IMR-90 (cell line): ENCODE data around the gene PC. TPM values are rescaled to one million over a fixed set of nuclear protein-coding genes. Genes with fewer than 3 reads are reported as not detected.
A peak's percentile ranks its signal among the peaks of the same experiment; 100 is the strongest.

Experiments
- ATAC-seq: fragments of 200-7000 bp; cut with Tn5 transposase; 2 replicates; pipeline ENCODE4 v1.9.1; 2020; ENCODE audit warnings: low read depth, mild to moderate bottlenecking, moderate library complexity
- BruUV-seq: library from RNA; stranded (reverse); fragments of 400-500 nt; replicated peaks from 2 replicates; lab custom pipeline; 2021; lab: Mats Ljungman, UMichigan
- CTCF ChIA-PET: fragments of 300-600 bp; formaldehyde crosslinking; extraction: SDS; loops from one replicate; lab custom pipeline; 2021; ENCODE audit warnings: antibody characterized with exemption; lab: Yijun Ruan, JAX
- POLR2A ChIA-PET: fragments of 300-600 bp; sonication (Branson Sonifier 250); formaldehyde crosslinking; loops from one replicate; lab custom pipeline; 2022; ENCODE audit warnings: antibody characterized with exemption; ENCODE audit not compliant: unreplicated experiment; lab: Charles Lee
- DNase-seq: peaks from one replicate; pipeline ENCODE4 v3.0.0; 2013
- H2AFZ ChIP-seq: replicated peaks from 2 replicates; pipeline ENCODE3; 2013; ENCODE audit warnings: low read length, mild to moderate bottlenecking; ENCODE audit not compliant: poor library complexity
- H2AK5ac ChIP-seq: 2 replicates; pipeline ENCODE4 v1.6.1; 2013; ENCODE audit warnings: low read depth, low read length, inconsistent platforms
- H2AK9ac ChIP-seq: replicated peaks from 2 replicates; pipeline ENCODE3; 2013; ENCODE audit warnings: mild to moderate bottlenecking, low read depth, low read length, moderate library complexity; ENCODE audit not compliant: poor library complexity
- H2BK120ac ChIP-seq: 2 replicates; pipeline ENCODE4 v1.6.1; 2013; ENCODE audit warnings: low read depth, low read length, inconsistent platforms
- H2BK15ac ChIP-seq: 3 replicates; pipeline ENCODE4 v1.6.1; 2013; ENCODE audit warnings: low read depth, low read length, inconsistent platforms
- H2BK20ac ChIP-seq: 2 replicates; pipeline ENCODE4 v1.6.1; 2013; ENCODE audit warnings: low read depth, mild to moderate bottlenecking, inconsistent platforms, low read length, moderate library complexity
- H2BK5ac ChIP-seq: 2 replicates; pipeline ENCODE4 v1.6.1; 2013; ENCODE audit warnings: mild to moderate bottlenecking, low read depth, low read length, inconsistent platforms; ENCODE audit not compliant: poor library complexity, severe bottlenecking
- H3K14ac ChIP-seq: replicated peaks from 2 replicates; pipeline ENCODE4 v1.6.1; 2013; ENCODE audit warnings: low read depth, low read length, inconsistent platforms
- H3K18ac ChIP-seq: 2 replicates; pipeline ENCODE4 v1.6.1; 2013; ENCODE audit warnings: low read depth, low read length, control low read depth
- H3K23ac ChIP-seq: 2 replicates; pipeline ENCODE4 v1.6.1; 2013; ENCODE audit warnings: low read depth, low read length, inconsistent platforms
- H3K27ac ChIP-seq: 2 replicates; pipeline ENCODE4 v1.5.1; 2013; ENCODE audit warnings: mild to moderate bottlenecking, control low read depth, low read length; ENCODE audit not compliant: insufficient read depth
- H3K27me3 ChIP-seq: 2 replicates; pipeline ENCODE4 v1.6.1; 2013; ENCODE audit warnings: low read length; ENCODE audit not compliant: control insufficient read depth, insufficient read depth
- H3K36me3 ChIP-seq: 2 replicates; pipeline ENCODE4 v1.6.1; 2013; ENCODE audit warnings: low read length, mixed read lengths; ENCODE audit not compliant: control insufficient read depth, insufficient read depth
- H3K4ac ChIP-seq: 2 replicates; pipeline ENCODE4 v1.6.1; 2013; ENCODE audit warnings: low read depth, low read length, inconsistent platforms
- H3K4me1 ChIP-seq: 2 replicates; pipeline ENCODE4 v1.6.1; 2013; ENCODE audit warnings: low read length, mixed read lengths; ENCODE audit not compliant: control insufficient read depth, insufficient read depth
- H3K4me2 ChIP-seq: 2 replicates; pipeline ENCODE4 v1.6.1; 2013; ENCODE audit warnings: low read depth, mild to moderate bottlenecking, control low read depth, low read length, moderate library complexity
- H3K4me3 ChIP-seq: 2 replicates; pipeline ENCODE4 v1.5.1; 2013; ENCODE audit warnings: low read depth, mild to moderate bottlenecking, control low read depth, low read length, moderate library complexity; ENCODE audit not compliant: insufficient read depth
- H3K56ac ChIP-seq: 2 replicates; pipeline ENCODE4 v1.6.1; 2013; ENCODE audit warnings: low read length, inconsistent platforms; ENCODE audit not compliant: insufficient read depth; ENCODE audit errors: extremely low read depth
- H3K79me1 ChIP-seq, 2 experiments: 2 replicates each; pipeline ENCODE4 v1.6.1; 2013; ENCODE audit warnings: low read length in 2 of 2, inconsistent platforms in 1 of 2, low read depth in 1 of 2
- H3K9ac ChIP-seq: 2 replicates; pipeline ENCODE4 v1.6.1; 2013; ENCODE audit warnings: low read depth, low read length, control low read depth
- H3K9me1 ChIP-seq: 2 replicates; pipeline ENCODE4 v1.6.1; 2013; ENCODE audit warnings: low read length, inconsistent platforms; ENCODE audit not compliant: insufficient read depth
- H3K9me3 ChIP-seq: 2 replicates; pipeline ENCODE4 v1.6.1; 2013; ENCODE audit warnings: low read length; ENCODE audit not compliant: control insufficient read depth, insufficient read depth
- H4K20me1 ChIP-seq: 2 replicates; pipeline ENCODE4 v1.6.1; 2013; ENCODE audit warnings: low read length, inconsistent platforms; ENCODE audit not compliant: insufficient read depth
- H4K5ac ChIP-seq: 2 replicates; pipeline ENCODE4 v1.6.1; 2013; ENCODE audit warnings: mild to moderate bottlenecking, low read depth, low read length, control low read depth
- H4K8ac ChIP-seq, 2 experiments: 2 replicates each; pipeline ENCODE4 v1.6.1; 2013; ENCODE audit warnings: low read depth in 2 of 2, low read length in 2 of 2, control low read depth in 1 of 2, inconsistent platforms in 1 of 2
- H4K91ac ChIP-seq: 2 replicates; pipeline ENCODE4 v1.6.1; 2013; ENCODE audit warnings: low read depth, low read length, inconsistent platforms; ENCODE audit not compliant: insufficient read depth
- CEBPB ChIP-seq: IDR thresholded peaks from 2 replicates; pipeline ENCODE4 v1.6.1; 2012; ENCODE audit warnings: low read depth, low read length, improper control_type of control experiment
- MXI1 ChIP-seq: IDR thresholded peaks from 2 replicates; pipeline ENCODE4 v1.6.1; 2012; ENCODE audit warnings: low read depth, mild to moderate bottlenecking, low read length, moderate library complexity, borderline replicate concordance
- NFE2L2 ChIP-seq: fragments of 150-350 bp; IDR thresholded peaks from 2 replicates; pipeline ENCODE4 v1.6.1; 2016; ENCODE audit warnings: low read depth, mild to moderate bottlenecking, low read length
- SMC3 ChIP-seq: fragments of 150-350 bp; IDR thresholded peaks from 2 replicates; pipeline ENCODE4 v1.6.1; 2016; ENCODE audit warnings: low read depth, mild to moderate bottlenecking, antibody characterized with exemption, low read length, moderate library complexity
- WGBS, 2 experiments: methylation state at CpG; one replicate each; pipeline versions ENCODE4 v1.1.5 to v1.1.7; 2013; ENCODE audit warnings: missing lambda C conversion rate in 2 of 2; ENCODE audit not compliant: insufficient read length in 1 of 2; ENCODE audit errors: extremely low coverage in 2 of 2; 5-methylcytosine and 5-hydroxymethylcytosine counted together
- dilution Hi-C: fragments of 300-500 bp; cut with HindIII; formaldehyde crosslinking; loops from one replicate; pipeline ENCODE4 v1.14.3; 2018; ENCODE audit warnings: low sequenced_read_pairs; ENCODE audit not compliant: unreplicated experiment
- in situ Hi-C: fragments of 300-500 bp; cut with MboI; formaldehyde crosslinking; loops from 3 replicates; pipeline ENCODE4 v1.14.3; 2019; ENCODE audit warnings: low sequenced_read_pairs, inconsistent platforms, mixed read lengths
- intact Hi-C: fragments of 100-400 bp; cut with micrococcal nuclease; formaldehyde crosslinking; loops from 2 replicates; pipeline ENCODE4 v1.10.0; 2022
- polyA plus RNA-seq, 3 experiments: library from polyadenylated mRNA; depleted of rRNA; stranded (reverse); fragments of >200 nt; gene quantifications; 2 replicates each; pipeline ENCODE4 v1.2.3, GENCODE V29; 2012; ENCODE audit warnings: low replicate concordance in 1 of 3
- total RNA-seq: library from RNA; depleted of rRNA; stranded (reverse); fragments of >200 nt; gene quantifications from 2 replicates; pipeline ENCODE4 v1.2.3, GENCODE V29; 2012
- TF ChIP-seq, protein P1 (sequence below): fragments of 150-350 bp; IDR thresholded peaks from 2 replicates; pipeline ENCODE4 v1.6.1; 2016; ENCODE audit warnings: low read depth, mild to moderate bottlenecking, low read length, moderate library complexity, borderline replicate concordance

The PC gene
- total and polyA plus RNA-seq, 2 of the 4 experiments (the other 2 are of a cell fraction) = 13.6 to 15.7 TPM

DNA sequence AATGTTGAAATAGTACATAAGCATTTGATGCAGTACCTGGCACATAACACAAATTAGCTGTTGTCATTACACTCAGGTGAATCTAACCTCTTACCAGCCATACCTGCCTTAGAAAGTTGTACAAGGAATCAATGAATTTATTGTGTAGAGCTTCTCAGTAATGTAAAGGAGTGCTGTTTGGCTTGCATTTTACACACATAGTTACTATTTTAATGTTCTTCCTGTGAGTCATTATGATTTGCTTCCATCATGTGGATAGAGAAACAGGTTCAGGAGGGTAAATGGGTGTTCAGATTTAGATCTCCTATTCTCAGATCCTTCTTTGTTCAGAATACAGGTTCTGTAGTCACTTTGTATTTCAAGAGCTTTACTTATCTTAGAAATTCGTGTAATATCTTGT is 142.5 kb downstream of the PC start:
- Histone ChIP-seq H2BK120ac (no peak overlapping the region), H2BK5ac (no peak overlapping the region), H2AK5ac (no peak overlapping the region), H3K9me1 (no peaks in the 10 kb centered on the region), H3K23ac (no peak overlapping the region), H3K4me3 (no peak overlapping the region), H3K27ac (no peak overlapping the region), H3K4me2 (no peak overlapping the region), H3K4ac (no peak overlapping the region), H3K9ac (no peak overlapping the region), H3K79me1 (no peaks in the 10 kb centered on the region), H3K4me1 (peaks cover 2% of the 10 kb centered on the region; the same call in 1 of the 2 replicates), H3K9me3 (no peaks in the 10 kb centered on the region), H2BK15ac (no peak overlapping the region), H3K27me3 (no peaks in the 10 kb centered on the region), H4K5ac (no peak overlapping the region), H4K20me1 (no peaks in the 10 kb centered on the region), H4K8ac (no peak overlapping the region), H2AFZ (no peak overlapping the region), H4K91ac (no peak overlapping the region), H2AK9ac (no peak overlapping the region), H3K36me3 (no peaks in the 10 kb centered on the region), H3K18ac (no peak overlapping the region), H2BK20ac (no peak overlapping the region), H3K56ac (no peak overlapping the region), H3K14ac (no peak overlapping the region)
- dilution Hi-C loops (no loop called here), in situ Hi-C loops (no loop called here), intact Hi-C loops (loop anchor here (5.0 to 10.0 kb wide), 3 partner anchors 33 to 88 kb away; partner anchors contain the start of gene SPTBN2)
- DNase-seq = peak; percentile 43
- ChIA-PET CTCF (no interaction called here), POLR2A (interaction anchor here (0.5 kb wide), 1 partner anchor 23 kb away, joined by 3 read pairs; no protein-coding TSS in a partner anchor)
- peak; percentile 49 for ATAC-seq
- no TSS peak for BruUV-seq
- WGBS, 2 experiments = no CpG with 5 or more reads among the region's 1 CpG
- TF ChIP-seq, protein P1, sequence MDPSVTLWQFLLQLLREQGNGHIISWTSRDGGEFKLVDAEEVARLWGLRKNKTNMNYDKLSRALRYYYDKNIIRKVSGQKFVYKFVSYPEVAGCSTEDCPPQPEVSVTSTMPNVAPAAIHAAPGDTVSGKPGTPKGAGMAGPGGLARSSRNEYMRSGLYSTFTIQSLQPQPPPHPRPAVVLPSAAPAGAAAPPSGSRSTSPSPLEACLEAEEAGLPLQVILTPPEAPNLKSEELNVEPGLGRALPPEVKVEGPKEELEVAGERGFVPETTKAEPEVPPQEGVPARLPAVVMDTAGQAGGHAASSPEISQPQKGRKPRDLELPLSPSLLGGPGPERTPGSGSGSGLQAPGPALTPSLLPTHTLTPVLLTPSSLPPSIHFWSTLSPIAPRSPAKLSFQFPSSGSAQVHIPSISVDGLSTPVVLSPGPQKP = no peak
- TF ChIP-seq SMC3 = no peak
- TF ChIP-seq CEBPB = no peak
- no peak for TF ChIP-seq NFE2L2
- TF ChIP-seq MXI1 = no peak
